Activated T-helper 2 cell treated with anti-CD3 and anti-CD28 coated beads, Interferon-gamma antibody, Interleukin-2, Interleukin-4, amounts not matched to agents 10 μg/mL and 5 μg/mL and 100 μg/mL, durations not matched to agents 14 hours and 24 hours and 36 hours (primary cell): ENCODE measurements around the gene SAMD11. TPM values are rescaled to one million over a fixed set of nuclear protein-coding genes. Genes with fewer than 3 reads are reported as not detected.
"Not testable (repeated sequence)": the region's sequence is repeated elsewhere in the genome, so short reads cannot be mapped to it uniquely, and the experiment has no call there.

Experiments
- DNase-seq: peaks from one replicate; pipeline ENCODE4 v3.0.0; 2021; ENCODE audit warnings: low spot score
- H3K27ac Mint-ChIP-seq: one replicate; pipeline ENCODE4 v1.8.0; 2021; ENCODE audit warnings: mixed read lengths
- H3K27me3 Mint-ChIP-seq: one replicate; pipeline ENCODE4 v1.8.0; 2021; ENCODE audit warnings: low read depth, mixed read lengths
- H3K36me3 Mint-ChIP-seq: one replicate; pipeline ENCODE4 v1.8.0; 2021; ENCODE audit warnings: low read depth, mixed read lengths
- H3K4me1 Mint-ChIP-seq: one replicate; pipeline ENCODE4 v1.8.0; 2021; ENCODE audit warnings: low read depth, mixed read lengths
- H3K4me3 Mint-ChIP-seq: one replicate; pipeline ENCODE4 v1.8.0; 2021; ENCODE audit warnings: low read depth, mild to moderate bottlenecking, moderate library complexity, mixed read lengths
- H3K9me3 Mint-ChIP-seq: one replicate; pipeline ENCODE4 v1.8.0; 2021; ENCODE audit warnings: mixed read lengths
- intact Hi-C: fragments of 100-400 bp; cut with micrococcal nuclease; formaldehyde crosslinking; loops from one replicate; pipeline ENCODE4 v1.15.1; 2023
- total RNA-seq: library from RNA; stranded (reverse); gene quantifications from 2 replicates; pipeline ENCODE4 v1.2.3, GENCODE V29; 2022

Gene SAMD11
- total RNA-seq = not detected in 2 replicates

DNA sequence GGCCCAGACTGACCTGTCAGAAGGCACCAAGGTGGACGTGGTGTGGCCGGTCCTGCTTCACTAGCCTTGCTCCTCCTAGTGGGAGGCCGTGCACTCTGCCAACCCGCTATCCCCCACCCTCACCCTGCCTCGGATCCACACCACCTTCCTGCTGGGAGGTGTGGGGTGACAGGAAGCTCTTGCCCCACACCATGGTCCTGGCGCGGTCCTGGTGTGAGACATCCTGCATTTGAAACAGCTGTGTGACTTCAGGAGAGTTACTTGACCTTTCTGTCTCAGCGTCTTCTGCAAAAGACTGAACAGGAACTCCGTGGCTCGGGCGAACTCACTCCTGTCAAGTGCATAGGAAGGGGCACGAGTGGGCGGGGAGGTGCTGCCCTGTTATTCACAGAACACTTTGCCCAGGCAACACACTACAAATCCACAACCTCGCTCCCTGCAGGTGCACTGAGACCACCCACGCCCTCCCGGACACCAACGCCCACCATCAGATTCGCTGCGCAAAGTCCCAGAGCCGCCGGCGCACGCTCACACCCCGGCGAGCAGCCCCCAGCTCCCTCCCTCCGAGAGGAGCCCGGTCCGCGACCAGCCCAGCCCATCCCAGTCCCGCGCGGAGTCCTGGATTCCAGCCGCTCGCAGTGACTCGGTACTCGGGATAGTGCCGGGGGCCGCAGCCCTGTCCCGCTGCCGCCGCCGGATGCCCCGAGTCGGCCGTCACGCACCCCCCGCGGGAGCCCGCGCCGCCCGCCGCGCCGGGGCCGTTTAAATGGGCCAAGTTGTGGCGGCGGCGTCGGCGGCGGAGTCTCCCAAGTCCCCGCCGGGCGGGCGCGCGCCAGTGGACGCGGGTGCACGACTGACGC lies at the start of gene SAMD11:
Gene SAMD11, plus strand, starts transcription at position 793 of the 860 bp plus-strand sequence. CDS start 509 bp downstream, outside the sequence.
- H3K27ac Mint-ChIP-seq = no peak within 1 kb of the TSS
- DNase-seq = peak; percentile 32

GRCh38 chr1:876428-877208 lies 47.1 kb upstream of the SAMD11 start:
- peaks cover 19% of the 10 kb centered on the region for H3K27me3 Mint-ChIP-seq
- H3K4me1 Mint-ChIP-seq, H3K4me3 Mint-ChIP-seq, H3K9me3 Mint-ChIP-seq, H3K27ac Mint-ChIP-seq, H3K36me3 Mint-ChIP-seq, intact Hi-C loops, DNase-seq: not testable (repeated sequence)

More for the DNA sequence above, at the start of gene SAMD11:
- intact Hi-C loops = loop anchor here (2.0 kb wide), 1 partner anchor 53 kb away; no protein-coding TSS in a partner anchor
- no peaks in the 10 kb centered on the region for H3K36me3 Mint-ChIP-seq
- no peaks in the 10 kb centered on the region for H3K9me3 Mint-ChIP-seq
- peak within 1 kb of the TSS; percentile 47 for H3K4me3 Mint-ChIP-seq
- peaks cover 4% of the 10 kb centered on the region for H3K4me1 Mint-ChIP-seq
- H3K27me3 Mint-ChIP-seq = peaks cover 48% of the 10 kb centered on the region

- peaks cover 20% of the 10 kb centered on the region for H3K27me3 Mint-ChIP-seq
- intact Hi-C loops, H3K36me3 Mint-ChIP-seq, H3K4me1 Mint-ChIP-seq, H3K27ac Mint-ChIP-seq, H3K4me3 Mint-ChIP-seq, DNase-seq, H3K9me3 Mint-ChIP-seq: not testable (repeated sequence)
Observed at GRCh38 chr1:877209-877986, 46.3 kb upstream of the SAMD11 start.

DNA sequence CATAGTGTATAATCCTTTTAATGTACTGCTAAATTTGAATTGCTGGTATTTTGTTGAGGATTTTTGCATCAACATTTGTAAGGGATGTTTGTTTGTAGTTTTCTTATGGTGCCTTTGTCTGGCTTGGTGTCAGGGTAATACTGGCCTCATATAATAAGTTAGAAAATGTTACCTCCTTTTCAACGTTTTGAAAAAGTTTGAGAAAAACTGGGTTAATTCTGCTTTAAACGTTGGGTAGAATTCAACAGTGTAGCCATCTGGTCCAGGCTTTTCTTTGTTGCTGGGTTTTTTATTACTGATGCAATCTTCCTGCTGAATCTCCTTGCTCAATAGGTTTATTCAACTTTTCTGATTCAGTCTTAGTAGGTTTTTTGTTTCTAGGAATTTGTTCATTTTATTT lies 43.2 kb upstream of the SAMD11 start:
- H3K36me3 Mint-ChIP-seq, H3K9me3 Mint-ChIP-seq, H3K4me3 Mint-ChIP-seq, H3K4me1 Mint-ChIP-seq, DNase-seq, H3K27ac Mint-ChIP-seq, intact Hi-C loops: not testable (repeated sequence)
- H3K27me3 Mint-ChIP-seq = peaks cover 51% of the 10 kb centered on the region

DNA sequence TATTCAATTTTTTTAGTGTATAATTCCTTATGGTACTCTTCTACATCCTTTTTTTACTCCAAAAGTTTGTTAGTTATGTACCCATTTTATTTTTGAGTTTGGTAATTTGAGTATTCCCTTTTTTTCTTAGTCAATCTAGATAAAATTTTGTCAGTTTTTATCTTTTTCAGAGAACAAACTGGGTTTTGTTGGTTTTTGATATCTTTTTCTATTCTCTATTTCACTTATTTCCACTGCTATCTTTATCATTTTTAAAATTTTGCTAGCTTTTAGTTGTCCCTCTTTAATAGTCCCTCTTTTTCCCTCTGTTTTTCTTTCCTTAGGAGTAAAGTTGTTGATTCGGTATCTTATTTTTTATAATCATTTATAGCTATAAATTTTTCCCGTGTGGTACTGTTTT lies 42.8 kb upstream of the SAMD11 start:
- H3K27ac Mint-ChIP-seq, DNase-seq, H3K4me3 Mint-ChIP-seq, H3K9me3 Mint-ChIP-seq, intact Hi-C loops, H3K4me1 Mint-ChIP-seq, H3K36me3 Mint-ChIP-seq: not testable (repeated sequence)
- peaks cover 55% of the 10 kb centered on the region for H3K27me3 Mint-ChIP-seq

DNA sequence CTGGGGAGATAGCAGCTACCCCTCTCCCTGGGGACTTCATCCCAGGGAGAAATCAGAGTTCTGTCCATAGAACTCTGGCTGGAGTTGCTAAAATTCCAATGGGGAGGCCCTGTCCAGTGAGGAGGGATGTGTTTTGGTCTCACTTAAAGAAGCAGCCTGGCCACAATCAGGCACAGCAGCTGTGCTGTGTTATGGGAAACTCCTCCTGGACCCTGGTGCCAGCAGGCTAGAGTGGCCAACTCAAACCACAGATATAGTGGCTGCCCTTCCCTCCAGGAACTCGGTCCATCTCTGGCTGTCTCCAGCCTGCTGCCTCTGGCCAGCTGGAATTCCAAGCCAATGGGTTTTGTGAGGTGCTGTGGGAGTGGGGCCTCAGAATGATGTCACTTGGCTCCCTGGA lies 37.4 kb upstream of the SAMD11 start:
- intact Hi-C loops = no loop called here
- H3K27me3 Mint-ChIP-seq = peaks cover 70% of the 10 kb centered on the region
- H3K4me3 Mint-ChIP-seq = no peak overlapping the region
- H3K9me3 Mint-ChIP-seq = no peaks in the 10 kb centered on the region
- H3K4me1 Mint-ChIP-seq = peaks cover 12% of the 10 kb centered on the region
- DNase-seq = no peak
- no peak overlapping the region for H3K27ac Mint-ChIP-seq
- H3K36me3 Mint-ChIP-seq = no peaks in the 10 kb centered on the region

DNA sequence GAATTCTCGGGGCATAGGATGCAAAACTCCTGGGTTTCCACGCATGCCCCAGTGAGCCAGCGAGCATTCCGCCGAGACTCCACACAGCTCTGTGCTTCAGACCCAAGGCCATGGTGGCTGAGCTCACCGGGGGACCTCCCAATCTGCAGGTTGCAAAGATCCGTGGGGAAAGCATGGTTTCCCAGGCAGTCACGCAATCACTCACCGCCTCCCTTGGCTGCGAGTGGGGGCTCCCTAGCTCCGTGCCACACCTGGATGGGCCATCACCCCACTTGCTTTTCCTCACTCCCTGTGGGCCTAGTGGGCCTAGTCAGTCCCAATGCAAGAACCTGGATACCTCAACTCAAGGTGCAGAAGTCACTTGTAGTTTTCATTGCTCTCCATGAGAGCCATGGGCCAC lies 37.0 kb upstream of the SAMD11 start:
- H3K4me1 Mint-ChIP-seq = peaks cover 12% of the 10 kb centered on the region
- no peak overlapping the region for H3K27ac Mint-ChIP-seq
- peaks cover 70% of the 10 kb centered on the region for H3K27me3 Mint-ChIP-seq
- DNase-seq = no peak
- no peaks in the 10 kb centered on the region for H3K36me3 Mint-ChIP-seq
- H3K4me3 Mint-ChIP-seq = no peak overlapping the region
- intact Hi-C loops = no loop called here
- no peaks in the 10 kb centered on the region for H3K9me3 Mint-ChIP-seq

GRCh38 chr1:888297-888696 lies 35.4 kb upstream of the SAMD11 start:
- Mint-ChIP-seq H3K27me3 (peaks cover 64% of the 10 kb centered on the region), H3K4me3 (no peak overlapping the region), H3K27ac (no peak overlapping the region), H3K9me3 (no peaks in the 10 kb centered on the region), H3K36me3 (no peaks in the 10 kb centered on the region), H3K4me1 (peaks cover 12% of the 10 kb centered on the region)
- no peak for DNase-seq
- intact Hi-C loops = no loop called here

DNA sequence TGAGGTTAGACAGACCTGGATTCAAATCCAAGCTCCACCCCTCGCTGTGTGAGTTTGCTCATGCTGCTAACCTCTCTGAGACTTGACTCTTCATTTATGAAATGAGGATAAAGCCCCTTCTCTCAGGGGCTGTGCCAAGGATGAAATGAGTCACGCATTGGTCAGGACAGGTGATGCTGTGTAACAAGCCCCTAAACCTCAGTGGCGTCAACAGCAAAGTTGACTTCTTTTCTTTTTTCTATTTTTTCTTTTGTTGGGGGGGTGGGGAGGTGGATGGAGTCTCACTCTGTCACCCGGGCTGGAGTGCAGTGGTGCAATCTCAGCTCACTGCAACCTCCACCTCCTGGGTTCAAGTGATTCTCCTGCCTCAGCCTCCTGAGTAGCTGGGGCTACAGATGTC lies 33.9 kb upstream of the SAMD11 start:
- H3K9me3 Mint-ChIP-seq, H3K36me3 Mint-ChIP-seq, H3K27ac Mint-ChIP-seq, DNase-seq, intact Hi-C loops, H3K4me3 Mint-ChIP-seq: not testable (repeated sequence)
- Mint-ChIP-seq H3K27me3 (peaks cover 56% of the 10 kb centered on the region), H3K4me1 (peaks cover 12% of the 10 kb centered on the region)

GRCh38 chr1:890234-890633 lies 33.5 kb upstream of the SAMD11 start:
- Mint-ChIP-seq H3K27me3 (peaks cover 52% of the 10 kb centered on the region), H3K4me1 (peaks cover 12% of the 10 kb centered on the region)
- H3K27ac Mint-ChIP-seq, H3K4me3 Mint-ChIP-seq, H3K9me3 Mint-ChIP-seq, H3K36me3 Mint-ChIP-seq, DNase-seq, intact Hi-C loops: not testable (repeated sequence)

GRCh38 chr1:890661-891060 lies 33.1 kb upstream of the SAMD11 start:
- H3K36me3 Mint-ChIP-seq = no peaks in the 10 kb centered on the region
- H3K27ac Mint-ChIP-seq = no peak overlapping the region
- H3K9me3 Mint-ChIP-seq = no peaks in the 10 kb centered on the region
- peaks cover 12% of the 10 kb centered on the region for H3K4me1 Mint-ChIP-seq
- H3K27me3 Mint-ChIP-seq = peaks cover 52% of the 10 kb centered on the region
- DNase-seq = no peak
- H3K4me3 Mint-ChIP-seq = no peak overlapping the region
- intact Hi-C loops = no loop called here

DNA sequence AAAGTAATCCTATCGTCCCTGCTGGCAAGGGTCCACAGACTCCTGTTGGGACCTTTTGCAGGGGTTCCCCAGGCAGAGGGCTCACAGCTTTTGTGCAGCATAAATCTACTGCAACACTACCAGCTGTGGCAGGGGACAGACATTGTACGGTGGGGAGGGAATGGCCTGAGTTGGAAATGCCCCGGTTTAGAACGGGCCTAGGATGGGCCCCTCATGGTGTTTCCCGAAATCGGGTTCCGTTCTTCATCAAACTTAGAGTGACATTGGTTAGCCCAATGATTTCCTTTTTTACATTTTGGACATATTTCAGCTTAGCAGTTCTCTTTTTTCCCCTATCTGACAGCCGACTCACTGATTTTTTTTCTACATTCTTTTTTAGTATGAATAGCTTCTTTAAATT lies 26.5 kb upstream of the SAMD11 start:
- H3K4me3 Mint-ChIP-seq = no peak overlapping the region
- H3K27me3 Mint-ChIP-seq = peaks cover 65% of the 10 kb centered on the region
- H3K36me3 Mint-ChIP-seq = peaks cover 3% of the 10 kb centered on the region
- intact Hi-C loops = no loop called here
- DNase-seq = no peak
- peaks cover 15% of the 10 kb centered on the region for H3K9me3 Mint-ChIP-seq
- no peak overlapping the region for H3K27ac Mint-ChIP-seq
- H3K4me1 Mint-ChIP-seq = peaks cover 5% of the 10 kb centered on the region
